AG08396 (cell line): ENCODE data around the gene NCOA5.
"Not testable (repeated sequence)": the region's sequence is repeated elsewhere in the genome, so short reads cannot be mapped to it uniquely, and the experiment has no call there.

Experiments
- DNase-seq: peaks from one replicate; pipeline ENCODE4 v3.0.0; 2012; ENCODE audit warnings: low spot score, mixed read lengths

Gene NCOA5

GRCh38 chr20:46120136-46120535 lies 30.4 kb upstream of the NCOA5 start:
- no peak for DNase-seq

GRCh38 chr20:46119547-46119946 lies 29.8 kb upstream of the NCOA5 start:
- DNase-seq = no peak

- no peak for DNase-seq
These were observed 29.3 kb upstream of the NCOA5 start for GRCh38 chr20:46119028-46119546.

GRCh38 chr20:46118481-46119020 lies 28.8 kb upstream of the NCOA5 start:
- no peak for DNase-seq

- DNase-seq = peak; percentile 80
These were observed 28.1 kb upstream of the NCOA5 start, which contains the start of gene CD40 for GRCh38 chr20:46117704-46118467. Gene CD40 (plus strand): TSS chr20:46118314. CDS start chr20:46118344, 30 bp downstream.

- DNase-seq = no peak
These were observed 24.7 kb upstream of the NCOA5 start for GRCh38 chr20:46114449-46114848.

GRCh38 chr20:46113113-46113470 lies 23.3 kb upstream of the NCOA5 start:
- no peak for DNase-seq

GRCh38 chr20:46112430-46113112 lies 22.8 kb upstream of the NCOA5 start:
- DNase-seq = no peak

- no peak for DNase-seq
These were observed 22.1 kb upstream of the NCOA5 start for GRCh38 chr20:46111836-46112212.

- no peak for DNase-seq
These were observed 21.5 kb upstream of the NCOA5 start for GRCh38 chr20:46111028-46111835.

GRCh38 chr20:46108976-46109375 lies 19.2 kb upstream of the NCOA5 start:
- DNase-seq = no peak

GRCh38 chr20:46108435-46108841 lies 18.7 kb upstream of the NCOA5 start:
- DNase-seq = no peak

- DNase-seq = no peak
These were observed 17.3 kb upstream of the NCOA5 start for GRCh38 chr20:46107061-46107460.

GRCh38 chr20:46104262-46104661 lies 14.5 kb upstream of the NCOA5 start:
- DNase-seq = no peak

- no peak for DNase-seq
These were observed 13.2 kb upstream of the NCOA5 start for GRCh38 chr20:46102940-46103339.

- DNase-seq = no peak
These were observed 12.2 kb upstream of the NCOA5 start for GRCh38 chr20:46101957-46102356.

- no peak for DNase-seq
These were observed 11.2 kb upstream of the NCOA5 start for GRCh38 chr20:46100988-46101387.

- DNase-seq = not testable (repeated sequence)
These were observed 10.7 kb upstream of the NCOA5 start for GRCh38 chr20:46100444-46100843.

- no peak for DNase-seq
These were observed 9.9 kb upstream of the NCOA5 start for GRCh38 chr20:46099491-46100287.

GRCh38 chr20:46093531-46093930 lies 3.8 kb upstream of the NCOA5 start:
- no peak for DNase-seq
